GM12801 (cell line): ENCODE results near the gene LRIF1.

Source experiments
- TF ChIP-seq, protein P1 (sequence below): IDR thresholded peaks from one replicate; pipeline ENCODE4 v1.5.1; 2011; ENCODE audit warnings: control low read depth; ENCODE audit not compliant: insufficient read length; ENCODE audit errors: extremely low read depth

Gene LRIF1

GRCh38 chr1:110976089-110976488, 12.4 kb upstream of the LRIF1 start:
- TF ChIP-seq, protein P1, sequence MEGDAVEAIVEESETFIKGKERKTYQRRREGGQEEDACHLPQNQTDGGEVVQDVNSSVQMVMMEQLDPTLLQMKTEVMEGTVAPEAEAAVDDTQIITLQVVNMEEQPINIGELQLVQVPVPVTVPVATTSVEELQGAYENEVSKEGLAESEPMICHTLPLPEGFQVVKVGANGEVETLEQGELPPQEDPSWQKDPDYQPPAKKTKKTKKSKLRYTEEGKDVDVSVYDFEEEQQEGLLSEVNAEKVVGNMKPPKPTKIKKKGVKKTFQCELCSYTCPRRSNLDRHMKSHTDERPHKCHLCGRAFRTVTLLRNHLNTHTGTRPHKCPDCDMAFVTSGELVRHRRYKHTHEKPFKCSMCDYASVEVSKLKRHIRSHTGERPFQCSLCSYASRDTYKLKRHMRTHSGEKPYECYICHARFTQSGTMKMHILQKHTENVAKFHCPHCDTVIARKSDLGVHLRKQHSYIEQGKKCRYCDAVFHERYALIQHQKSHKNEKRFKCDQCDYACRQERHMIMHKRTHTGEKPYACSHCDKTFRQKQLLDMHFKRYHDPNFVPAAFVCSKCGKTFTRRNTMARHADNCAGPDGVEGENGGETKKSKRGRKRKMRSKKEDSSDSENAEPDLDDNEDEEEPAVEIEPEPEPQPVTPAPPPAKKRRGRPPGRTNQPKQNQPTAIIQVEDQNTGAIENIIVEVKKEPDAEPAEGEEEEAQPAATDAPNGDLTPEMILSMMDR = no peak

DNA sequence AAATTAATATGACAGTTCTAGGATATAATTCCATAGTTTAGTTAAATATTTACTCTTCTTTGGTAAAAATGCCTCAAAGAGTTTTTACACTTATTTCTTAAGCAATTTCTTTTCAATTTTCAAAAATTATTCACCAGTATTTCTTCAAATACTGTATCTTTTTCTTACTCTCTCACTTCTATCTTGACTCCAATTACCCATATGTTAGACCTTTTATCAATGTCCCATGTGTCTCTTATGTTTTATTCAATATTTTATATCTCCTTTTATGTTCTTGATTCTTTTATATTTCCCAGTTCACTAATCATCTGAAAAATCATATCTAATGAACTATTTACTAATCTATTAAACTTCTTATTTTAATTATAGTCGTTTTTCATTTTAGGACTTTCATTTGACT, 11.5 kb upstream of the LRIF1 start:
- TF ChIP-seq, protein P1 = no peak

GRCh38 chr1:110967256-110967655, 3.5 kb upstream of the LRIF1 start:
- TF ChIP-seq, protein P1 = no peak

GRCh38 chr1:110964455-110964903, 757 bp upstream of the LRIF1 start:
- TF ChIP-seq, protein P1 = no peak

GRCh38 chr1:110962892-110963690, 631 bp downstream of the LRIF1 start:
- TF ChIP-seq, protein P1 = no peak

GRCh38 chr1:110961902-110962301, 1.8 kb downstream of the LRIF1 start:
- TF ChIP-seq, protein P1 = no peak

DNA sequence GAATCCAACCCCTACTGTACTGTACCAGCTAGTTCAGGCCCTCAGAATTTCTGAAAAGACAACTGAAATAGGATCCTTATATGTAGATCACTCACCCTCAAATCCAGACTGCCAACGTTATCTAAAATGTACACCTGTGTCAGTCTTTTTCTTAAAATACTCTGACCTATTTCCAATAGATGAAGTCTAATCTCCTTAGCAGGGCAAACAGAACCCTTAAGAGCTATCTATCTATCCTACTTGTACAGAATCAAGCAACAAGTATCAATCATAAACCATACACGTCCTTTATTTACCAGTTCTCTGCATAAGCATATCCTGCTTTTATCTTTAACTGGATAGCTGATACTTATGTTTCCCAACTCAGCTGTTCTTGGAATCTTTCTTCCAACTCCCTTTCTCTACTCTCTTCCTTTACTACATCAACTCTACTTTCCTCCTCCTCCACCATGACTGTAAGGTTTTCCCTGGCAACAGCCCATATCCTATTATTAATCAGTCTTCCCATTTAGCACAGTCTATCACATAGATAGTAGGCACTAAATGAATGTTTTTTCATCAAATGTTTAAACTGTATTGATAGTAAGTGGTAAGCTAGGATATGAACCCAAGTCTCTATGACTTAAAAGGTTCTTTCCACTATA, 2.8 kb downstream of the LRIF1 start:
- TF ChIP-seq, protein P1 = no peak
